ENCODE data around the gene KDELR3. TPM values are rescaled to one million over a fixed set of nuclear protein-coding genes. Genes with fewer than 3 reads are reported as not detected.
A peak's percentile ranks its signal among the peaks of the same experiment; 100 is the strongest.

KDELR3 gene
- total and polyA plus RNA-seq, 2 of the 8 experiments (the other 6 are each of a cell fraction or from before 2014, with no cell fraction given) = 7.9 to 13.0 TPM

DNA sequence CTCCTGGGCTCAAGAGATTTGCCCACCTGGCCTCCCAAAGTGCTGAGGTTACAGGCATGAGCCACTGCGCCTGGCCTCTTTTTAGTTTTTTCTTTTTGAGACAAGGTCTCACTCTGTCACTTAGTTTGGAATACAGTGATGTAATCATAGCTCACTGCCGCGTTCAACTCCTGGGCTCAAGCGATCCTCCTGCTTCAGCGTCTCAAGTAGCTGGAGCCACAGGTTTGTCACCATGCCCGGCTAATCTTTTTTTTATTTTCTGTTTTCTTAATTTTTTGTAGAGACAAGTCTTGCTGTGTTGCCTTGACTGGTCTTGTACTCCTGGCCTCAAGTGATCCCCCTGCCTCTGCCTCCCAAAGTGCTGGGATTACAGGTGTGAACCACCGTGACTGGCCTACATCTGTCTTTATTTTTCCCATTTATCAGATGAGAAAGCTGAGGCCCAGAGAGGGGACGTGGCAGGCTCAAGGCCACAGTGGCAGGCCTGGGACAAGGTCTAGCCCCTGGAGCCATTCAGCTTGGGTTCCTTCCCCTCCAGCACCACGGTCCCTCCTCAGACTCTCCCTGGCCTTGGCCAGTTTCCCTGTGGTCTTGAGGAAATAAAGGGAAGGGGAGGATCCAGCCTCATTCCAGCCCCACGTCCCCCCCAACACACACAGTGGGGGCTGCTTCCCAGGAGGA lies 2.8 kb upstream of the KDELR3 start:
- H3K4ac ChIP-seq (replicated peaks; ENCODE audit: insufficient read length, low read depth, low read length) = no peak overlapping the region
- peaks cover 0 to 19% (median 14%) of the 10 kb centered on the region in 4 experiments; a peak in 6 of 7 replicates for H3K4me1 ChIP-seq (replicated peaks in 1 of 4; ENCODE audit: control insufficient read depth in 3 of 4, insufficient read depth in 4 of 4, low read length in 3 of 4)
- no peak overlapping the region for H4K91ac ChIP-seq (replicated peaks; ENCODE audit: insufficient read length, low read length)
- no peak overlapping the region for H3K27ac ChIP-seq (ENCODE audit: low read depth, low read length)
- H2BK5ac ChIP-seq (ENCODE audit: low read depth, low read length) = no peak overlapping the region
- no peak overlapping the region for H2BK120ac ChIP-seq (replicated peaks; ENCODE audit: low read depth, low read length)
- no peak overlapping the region for H2AK5ac ChIP-seq (ENCODE audit: low read depth, low read length)
- H3K9me3 ChIP-seq (ENCODE audit: insufficient read depth in 2 of 2, low read depth in 1 of 2, low read length in 1 of 2) = no peaks in the 10 kb centered on the region
- no peak overlapping the region for H3K4me3 ChIP-seq (ENCODE audit: extremely low read depth in 1 of 4, insufficient read depth in 2 of 4, low read depth in 3 of 4, low read length in 4 of 4)
- no peak overlapping the region for H3K9ac ChIP-seq (replicated peaks in 1 of 4; ENCODE audit: extremely low read depth in 1 of 4, low read depth in 3 of 4, low read length in 3 of 4)
- no peak overlapping the region for H4K5ac ChIP-seq (ENCODE audit: insufficient read length, low read depth, low read length)
- no peaks in the 10 kb centered on the region for H3K36me3 ChIP-seq (ENCODE audit: control insufficient read depth in 2 of 4, insufficient read depth in 4 of 4, low read length in 3 of 4)
- 79% methylated on average over 10 of the region's 10 CpGs; no CpG with 5 or more reads in 1 of the 2 experiments for WGBS, 2 experiments (ENCODE audit: extremely low coverage in 1 of 2, insufficient coverage in 1 of 2, insufficient read length in 1 of 2, insufficient replicate concordance in 2 of 2, low coverage in 1 of 2, low lambda C conversion rate in 2 of 2, missing lambda C conversion rate in 1 of 2)
- TF ChIP-seq TAF7 (optimal IDR thresholded peaks at IDR 0.05; ENCODE audit: borderline replicate concordance, low read depth, low read length) = no peak
- TF ChIP-seq GABPA (IDR thresholded peaks at IDR 0.05; ENCODE audit: borderline replicate concordance, insufficient read depth, low read length) = no peak
- TF ChIP-seq SRF (IDR thresholded peaks at IDR 0.05; ENCODE audit: low read depth, low read length) = no peak
- TF ChIP-seq USF2 (IDR thresholded peaks at IDR 0.05; ENCODE audit: low read length) = no peak
- no peak for TF ChIP-seq CHD2 (IDR thresholded peaks at IDR 0.05; ENCODE audit: low read length)
- no peak for TF ChIP-seq SIRT6 (IDR thresholded peaks at IDR 0.05; ENCODE audit: low read length)
- no peak for TF ChIP-seq SP2 (IDR thresholded peaks at IDR 0.05; ENCODE audit: low read length)
- no peak for TF ChIP-seq SAP30 (IDR thresholded peaks at IDR 0.05; ENCODE audit: insufficient read depth, insufficient replicate concordance, low read length)
- 0 out of 2 replicates have a peak overlapping the region, but pooled peaks have one; percentile 63 for H2BK12ac ChIP-seq (ENCODE audit: low read depth, low read length)
- no peaks in the 10 kb centered on the region for H3K79me2 ChIP-seq (ENCODE audit: control insufficient read depth in 1 of 2, insufficient read depth in 2 of 2, low read length in 2 of 2)
- H3K4me2 ChIP-seq (ENCODE audit: insufficient read depth in 1 of 2, low read depth in 2 of 2, low read length in 2 of 2) = no peak overlapping the region
- H3K14ac ChIP-seq (ENCODE audit: insufficient read length) = no peak overlapping the region
- peaks cover 9% of the 10 kb centered on the region; the same call in 1 of the 2 replicates for H3K23me2 ChIP-seq (ENCODE audit: low read depth, low read length)
- DNase-seq (ENCODE audit: low read depth in 1 of 2, low spot score in 2 of 2) = no peak
- FAIRE-seq = no peak
- POLR2A ChIA-PET (ENCODE audit: partially characterized antibody) = interaction anchor here (1.7 to 40.8 kb wide), 2 partner anchors 24 to 67 kb away, joined by 5 to 1102 read pairs; no protein-coding TSS in a partner anchor
- no peaks in the 10 kb centered on the region for H3K79me1 ChIP-seq (ENCODE audit: low read depth, low read length)
- no peak overlapping the region for H3K23ac ChIP-seq (ENCODE audit: insufficient read length)
- no peak overlapping the region for H4K8ac ChIP-seq (ENCODE audit: extremely low read depth, insufficient read depth, low read length)
- H3K56ac ChIP-seq (replicated peaks; ENCODE audit: insufficient read length, low read depth, low read length) = no peak overlapping the region
- H3K18ac ChIP-seq (ENCODE audit: extremely low read depth, low read length) = peak overlapping the region; percentile 38; the same call in 1 of the 2 replicates
- H4K20me1 ChIP-seq (replicated peaks in 1 of 2; ENCODE audit: control insufficient read depth in 1 of 2, insufficient read depth in 2 of 2, low read length in 2 of 2) = no peaks in the 10 kb centered on the region
- no peak overlapping the region for H2BK20ac ChIP-seq (ENCODE audit: low read length)
- H2AFZ ChIP-seq (ENCODE audit: low read length) = no peak overlapping the region
- no peak overlapping the region for H2BK15ac ChIP-seq (ENCODE audit: low read length)
- H3K27me3 ChIP-seq (replicated peaks in 1 of 4; ENCODE audit: control insufficient read depth in 3 of 4, extremely low read depth in 1 of 4, insufficient read depth in 3 of 4, low read length in 3 of 4) = peaks cover 0 to 47% (median 31%) of the 10 kb centered on the region in 4 experiments; a peak in 6 of 7 replicates
- CTCF ChIA-PET (ENCODE audit: partially characterized antibody) = interaction anchor here (0.6 to 1.2 kb wide), 3 partner anchors 34 to 301 kb away, joined by 3 to 4 read pairs (median 3); no protein-coding TSS in a partner anchor
